Measurements from ENCODE around the gene MIDN. TPM values are rescaled to one million over a fixed set of nuclear protein-coding genes. Genes with fewer than 3 reads are reported as not detected.

The MIDN gene
- total and polyA plus RNA-seq, 4 experiments from 2014 or later, result 0.75 to 34.0 (median 18.2) TPM

DNA sequence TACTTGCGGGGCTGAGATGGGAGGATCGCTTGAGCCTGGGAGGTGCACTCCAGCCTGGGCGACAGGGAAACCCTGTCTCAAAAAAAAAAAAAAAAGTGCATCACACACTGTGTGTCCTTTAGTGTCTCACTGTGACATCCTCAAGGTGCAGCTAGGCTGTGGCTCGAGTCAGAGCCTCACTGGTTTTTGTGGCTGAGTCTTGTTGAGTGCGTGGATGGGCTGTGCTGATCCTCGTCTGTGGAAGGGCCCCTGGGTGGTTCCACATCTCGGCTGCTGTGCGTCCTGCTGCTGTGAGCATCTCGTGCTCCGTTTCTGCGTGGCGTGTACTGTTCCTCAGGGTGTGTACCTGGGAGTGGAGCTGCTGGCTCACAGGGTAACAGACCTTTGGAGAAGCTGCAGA is 31.6 kb upstream of the MIDN start:
- H3K27me3 Mint-ChIP-seq, result no peaks in the 10 kb centered on the region
- H3K4me3 Mint-ChIP-seq, result no peak overlapping the region
- H3K27ac Mint-ChIP-seq, result peak overlapping the region in 4 of 7 donors; percentile 12 to 69 (median 40)
- Histone ChIP-seq H3K4me1 (ENCODE audit: insufficient read depth, low read length) (peaks cover 29% of the 10 kb centered on the region), H3K27ac (ENCODE audit: low read depth, low read length) (no peak overlapping the region), H3K27me3 (ENCODE audit: insufficient read depth, low read length) (no peaks in the 10 kb centered on the region), H3K4me3 (ENCODE audit: low read length in 2 of 2) (no peak overlapping the region), H3K36me3 (ENCODE audit: insufficient read depth, low read length) (peaks cover 16% of the 10 kb centered on the region), H3K9me3 (ENCODE audit: control insufficient read depth in 1 of 2, low read length in 2 of 2) (no peaks in the 10 kb centered on the region)
- CTCF ChIA-PET (ENCODE audit: partially characterized antibody), result interaction anchor here (0.6 kb wide), 1 partner anchor 166 kb away, joined by 3 read pairs; no protein-coding TSS in a partner anchor
- POLR2A ChIA-PET (ENCODE audit: partially characterized antibody), result no interaction called here
- no peak for DNase-seq
- H3K9me3 Mint-ChIP-seq, result no peaks in the 10 kb centered on the region
- peaks cover 8 to 16% of the 10 kb centered on the region in 2 donors for H3K36me3 Mint-ChIP-seq
- intact Hi-C loops (cut with micrococcal nuclease), result no loop called here
- peaks cover 14 to 30% (median 19%) of the 10 kb centered on the region in 4 donors for H3K4me1 Mint-ChIP-seq

DNA sequence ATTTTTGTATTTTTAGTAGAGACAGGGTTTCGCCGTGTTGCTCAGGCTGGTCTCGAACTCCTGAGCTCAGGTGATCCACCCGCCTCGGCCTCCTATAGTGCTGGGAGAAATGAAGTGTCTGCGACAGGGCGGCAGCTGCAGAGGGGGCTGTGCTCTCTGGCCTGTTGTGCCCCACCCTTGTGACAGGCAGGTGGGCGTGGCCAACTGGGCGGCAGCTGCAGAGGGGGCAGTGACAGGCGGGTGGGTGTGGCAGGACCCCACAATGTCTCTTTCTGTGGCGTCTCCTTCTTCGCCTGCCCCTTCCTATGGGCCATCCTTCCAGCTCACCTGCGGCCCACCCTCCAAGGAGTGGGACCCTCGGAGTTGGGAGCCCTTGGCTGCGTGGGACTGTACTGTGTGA is 31.0 kb upstream of the MIDN start:
- Histone ChIP-seq H3K36me3 (ENCODE audit: insufficient read depth, low read length) (peaks cover 15% of the 10 kb centered on the region), H3K27me3 (ENCODE audit: insufficient read depth, low read length) (no peaks in the 10 kb centered on the region), H3K9me3 (ENCODE audit: control insufficient read depth in 1 of 2, low read length in 2 of 2) (no peaks in the 10 kb centered on the region), H3K4me3 (ENCODE audit: low read length in 2 of 2) (no peak overlapping the region), H3K4me1 (ENCODE audit: insufficient read depth, low read length) (peaks cover 23% of the 10 kb centered on the region), H3K27ac (ENCODE audit: low read depth, low read length) (no peak overlapping the region)
- Mint-ChIP-seq H3K4me1 (peaks cover 13 to 29% (median 17%) of the 10 kb centered on the region in 4 donors), H3K27ac (peak overlapping the region in 2 of 7 donors; percentile 60 to 62), H3K27me3 (no peaks in the 10 kb centered on the region), H3K4me3 (no peak overlapping the region), H3K36me3 (peaks cover 8 to 15% of the 10 kb centered on the region in 2 donors), H3K9me3 (no peaks in the 10 kb centered on the region)
- POLR2A ChIA-PET (ENCODE audit: partially characterized antibody), result no interaction called here
- intact Hi-C loops (cut with micrococcal nuclease), result no loop called here
- CTCF ChIA-PET (ENCODE audit: partially characterized antibody), result no interaction called here
- DNase-seq, result no peak

DNA sequence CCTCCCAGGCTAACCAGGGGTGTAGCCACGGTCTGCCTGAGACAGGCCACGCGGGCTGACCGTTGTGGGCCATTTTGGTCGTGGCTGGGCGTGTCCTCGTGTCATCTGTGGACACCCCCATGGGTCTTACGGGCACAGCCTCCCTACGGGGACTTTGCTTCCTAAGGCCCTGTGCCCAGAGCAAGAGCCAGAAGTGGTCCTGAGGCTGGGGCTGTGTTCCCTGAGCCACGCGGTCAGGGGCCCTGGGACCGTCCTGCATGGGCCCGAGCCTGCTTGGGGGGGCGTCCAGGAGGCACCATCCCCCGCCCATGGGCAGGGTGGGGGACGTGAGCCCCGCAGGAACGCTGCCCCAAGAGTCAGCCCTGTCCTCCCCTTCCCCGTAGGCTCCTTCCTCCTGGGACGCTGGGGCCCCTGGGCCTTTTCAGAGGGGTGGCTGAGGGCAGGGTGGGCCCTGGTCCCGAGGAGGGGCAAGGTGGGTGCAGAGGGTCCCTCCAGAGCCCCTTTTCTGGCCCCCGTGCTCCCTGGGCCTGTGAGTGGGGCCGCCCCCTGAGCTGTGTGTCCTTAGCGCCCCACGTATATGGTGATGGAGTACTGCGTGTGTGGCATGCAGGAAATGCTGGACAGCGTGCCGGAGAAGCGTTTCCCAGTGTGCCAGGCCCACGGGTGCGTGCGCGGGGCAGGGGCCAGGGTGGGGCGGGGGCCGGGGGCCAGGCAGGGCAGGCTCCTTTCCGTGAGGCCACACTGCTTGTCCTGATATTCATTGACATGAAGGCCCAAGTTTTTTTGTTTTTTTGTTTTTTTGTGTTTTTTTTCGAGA is 29.4 kb upstream of the MIDN start:
- Mint-ChIP-seq H3K4me3 (no peak overlapping the region), H3K9me3 (no peaks in the 10 kb centered on the region), H3K27ac (no peak overlapping the region), H3K4me1 (peaks cover 5 to 18% (median 8%) of the 10 kb centered on the region in 4 donors), H3K36me3 (peaks cover under 1 to 10% of the 10 kb centered on the region in 2 donors), H3K27me3 (no peaks in the 10 kb centered on the region)
- Histone ChIP-seq H3K4me3 (ENCODE audit: low read length in 2 of 2) (no peak overlapping the region), H3K9me3 (ENCODE audit: control insufficient read depth in 1 of 2, low read length in 2 of 2) (no peaks in the 10 kb centered on the region), H3K36me3 (ENCODE audit: insufficient read depth, low read length) (peaks cover 15% of the 10 kb centered on the region), H3K27me3 (ENCODE audit: insufficient read depth, low read length) (no peaks in the 10 kb centered on the region), H3K4me1 (ENCODE audit: insufficient read depth, low read length) (peaks cover 7% of the 10 kb centered on the region), H3K27ac (ENCODE audit: low read depth, low read length) (no peak overlapping the region)
- CTCF ChIA-PET (ENCODE audit: partially characterized antibody), result no interaction called here
- no peak for DNase-seq
- POLR2A ChIA-PET (ENCODE audit: partially characterized antibody), result no interaction called here
- intact Hi-C loops (cut with micrococcal nuclease), result no loop called here

DNA sequence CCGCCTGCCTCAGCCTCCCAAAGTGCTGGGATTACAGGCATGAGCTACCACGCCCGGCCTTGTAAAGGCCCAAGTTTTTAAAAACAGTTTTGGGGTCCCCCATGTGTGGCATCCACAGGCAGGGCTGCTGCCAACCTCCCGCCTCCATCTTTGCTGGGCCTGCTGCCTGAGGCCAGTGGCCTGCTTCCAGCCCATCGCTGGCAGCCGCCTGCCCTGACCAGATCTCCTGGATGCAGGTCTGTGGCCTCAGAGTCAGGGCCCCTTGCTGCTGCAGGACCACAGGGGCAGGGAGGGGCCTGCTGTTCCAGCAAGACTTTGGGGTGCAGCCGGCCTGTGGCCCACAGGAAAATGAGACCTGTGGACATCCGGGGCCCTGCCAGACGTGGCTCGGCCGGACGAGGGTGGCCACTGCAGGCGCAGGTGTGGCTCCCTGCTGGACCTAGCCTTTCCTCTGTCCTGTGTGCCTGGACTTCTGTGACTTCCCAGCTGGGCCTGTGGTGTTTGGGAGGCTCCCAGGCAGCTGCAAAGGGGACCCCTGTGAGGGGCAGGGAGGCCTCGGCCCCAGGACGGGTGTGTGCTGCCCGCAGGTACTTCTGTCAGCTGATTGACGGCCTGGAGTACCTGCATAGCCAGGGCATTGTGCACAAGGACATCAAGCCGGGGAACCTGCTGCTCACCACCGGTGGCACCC is 28.5 kb upstream of the MIDN start:
- Mint-ChIP-seq H3K27ac (no peak overlapping the region), H3K9me3 (no peaks in the 10 kb centered on the region), H3K4me1 (peaks cover 2 to 13% (median 4%) of the 10 kb centered on the region in 4 donors), H3K27me3 (no peaks in the 10 kb centered on the region), H3K4me3 (no peak overlapping the region), H3K36me3 (peaks cover 0 to 8% of the 10 kb centered on the region in 2 donors)
- Histone ChIP-seq H3K9me3 (ENCODE audit: control insufficient read depth in 1 of 2, low read length in 2 of 2) (no peaks in the 10 kb centered on the region), H3K36me3 (ENCODE audit: insufficient read depth, low read length) (peaks cover 15% of the 10 kb centered on the region), H3K4me1 (ENCODE audit: insufficient read depth, low read length) (no peaks in the 10 kb centered on the region), H3K27me3 (ENCODE audit: insufficient read depth, low read length) (no peaks in the 10 kb centered on the region), H3K27ac (ENCODE audit: low read depth, low read length) (no peak overlapping the region), H3K4me3 (ENCODE audit: low read length in 2 of 2) (no peak overlapping the region)
- no peak for DNase-seq
- ChIA-PET POLR2A (ENCODE audit: partially characterized antibody) (no interaction called here), CTCF (ENCODE audit: partially characterized antibody) (no interaction called here)
- intact Hi-C loops (cut with micrococcal nuclease), result no loop called here

DNA sequence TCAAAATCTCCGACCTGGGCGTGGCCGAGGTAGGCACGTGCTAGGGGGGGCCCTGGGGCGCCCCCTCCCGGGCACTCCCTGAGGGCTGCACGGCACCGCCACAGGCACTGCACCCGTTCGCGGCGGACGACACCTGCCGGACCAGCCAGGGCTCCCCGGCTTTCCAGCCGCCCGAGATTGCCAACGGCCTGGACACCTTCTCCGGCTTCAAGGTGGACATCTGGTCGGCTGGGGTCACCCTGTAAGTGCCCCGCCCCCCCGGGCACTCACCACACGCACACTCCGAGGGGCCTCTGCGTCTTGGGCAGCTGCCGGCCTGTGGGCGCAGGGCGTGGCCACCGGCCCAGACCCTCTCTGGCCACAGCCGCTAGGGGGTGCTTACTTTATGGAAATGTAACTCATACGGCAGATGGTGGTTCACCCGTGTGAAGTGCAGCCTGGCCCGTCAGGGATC is 27.9 kb upstream of the MIDN start:
- Mint-ChIP-seq H3K4me1 (peaks cover 2 to 13% (median 4%) of the 10 kb centered on the region in 4 donors), H3K27me3 (no peaks in the 10 kb centered on the region), H3K4me3 (no peak overlapping the region), H3K27ac (no peak overlapping the region), H3K9me3 (no peaks in the 10 kb centered on the region), H3K36me3 (peaks cover 0 to 11% of the 10 kb centered on the region in 2 donors)
- CTCF ChIA-PET (ENCODE audit: partially characterized antibody), result no interaction called here
- POLR2A ChIA-PET (ENCODE audit: partially characterized antibody), result no interaction called here
- Histone ChIP-seq H3K27ac (ENCODE audit: low read depth, low read length) (no peak overlapping the region), H3K27me3 (ENCODE audit: insufficient read depth, low read length) (no peaks in the 10 kb centered on the region), H3K4me3 (ENCODE audit: low read length in 2 of 2) (no peak overlapping the region), H3K4me1 (ENCODE audit: insufficient read depth, low read length) (no peaks in the 10 kb centered on the region), H3K9me3 (ENCODE audit: control insufficient read depth in 1 of 2, low read length in 2 of 2) (no peaks in the 10 kb centered on the region), H3K36me3 (ENCODE audit: insufficient read depth, low read length) (peaks cover 15% of the 10 kb centered on the region)
- no peak for DNase-seq
- intact Hi-C loops (cut with micrococcal nuclease), result no loop called here

DNA sequence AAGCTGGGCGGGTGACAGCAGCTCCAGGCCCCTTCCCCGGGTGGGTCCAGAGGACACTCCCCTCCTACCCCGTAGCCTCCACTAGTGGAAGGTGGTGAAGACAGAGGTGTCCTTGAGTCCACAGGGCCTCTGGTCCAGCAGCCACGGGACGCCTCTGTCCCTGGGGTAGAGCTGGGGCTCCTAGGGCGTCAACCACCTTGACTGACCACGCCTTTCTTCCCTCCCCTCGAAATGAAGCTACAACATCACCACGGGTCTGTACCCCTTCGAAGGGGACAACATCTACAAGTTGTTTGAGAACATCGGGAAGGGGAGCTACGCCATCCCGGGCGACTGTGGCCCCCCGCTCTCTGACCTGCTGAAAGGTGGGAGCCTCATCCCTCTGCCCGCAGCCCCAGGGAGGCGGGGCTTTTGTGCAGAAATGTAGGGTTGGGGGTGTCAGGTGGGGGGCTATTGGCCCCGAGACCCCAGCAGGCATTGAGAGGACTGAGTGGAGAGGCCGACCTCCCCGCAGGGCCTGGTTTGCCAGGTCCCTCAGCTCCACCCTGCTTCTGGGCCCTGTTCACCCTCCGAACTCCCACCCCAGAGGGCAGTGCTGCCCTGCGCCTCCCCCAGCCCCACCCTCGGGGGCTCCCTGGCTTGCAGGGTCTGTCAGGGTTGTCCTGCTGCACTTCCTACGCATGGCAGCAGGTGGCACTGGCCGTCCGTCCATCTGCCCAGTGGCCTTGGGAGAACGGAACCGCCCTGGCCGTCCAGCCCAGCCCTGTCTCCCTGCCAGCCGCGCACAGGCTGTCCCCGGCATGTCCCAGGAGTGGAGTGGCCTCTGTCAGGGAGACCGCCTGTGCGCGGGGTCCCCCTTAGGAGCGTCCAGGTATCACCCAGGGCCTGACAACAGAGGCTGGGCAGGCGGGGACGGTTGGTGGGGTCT is 27.1 kb upstream of the MIDN start:
- POLR2A ChIA-PET (ENCODE audit: partially characterized antibody), result no interaction called here
- H3K36me3 ChIP-seq (ENCODE audit: insufficient read depth, low read length), result peaks cover 15% of the 10 kb centered on the region
- peaks cover under 1 to 9% (median 2%) of the 10 kb centered on the region in 4 donors for H3K4me1 Mint-ChIP-seq

DNA sequence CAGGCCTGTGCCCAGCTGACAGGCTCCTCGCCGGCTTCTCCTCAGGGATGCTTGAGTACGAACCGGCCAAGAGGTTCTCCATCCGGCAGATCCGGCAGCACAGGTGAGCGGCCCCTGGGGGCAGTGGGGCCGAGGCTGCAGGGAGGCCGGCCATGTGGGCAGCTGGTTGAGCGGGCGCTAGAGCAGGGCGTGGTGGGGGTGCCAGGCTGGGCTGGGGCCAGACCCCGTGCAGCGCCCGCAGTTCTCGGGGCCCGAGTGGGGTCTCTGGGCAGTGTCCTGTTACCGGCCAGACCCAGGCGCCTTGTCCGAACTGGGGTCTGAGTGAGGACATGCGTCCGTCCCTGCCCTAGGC is 26.5 kb upstream of the MIDN start:
- Histone ChIP-seq H3K4me3 (ENCODE audit: low read length in 2 of 2) (no peak overlapping the region), H3K27me3 (ENCODE audit: insufficient read depth, low read length) (no peaks in the 10 kb centered on the region), H3K9me3 (ENCODE audit: control insufficient read depth in 1 of 2, low read length in 2 of 2) (no peaks in the 10 kb centered on the region), H3K36me3 (ENCODE audit: insufficient read depth, low read length) (peaks cover 15% of the 10 kb centered on the region), H3K4me1 (ENCODE audit: insufficient read depth, low read length) (no peaks in the 10 kb centered on the region), H3K27ac (ENCODE audit: low read depth, low read length) (no peak overlapping the region)
- Mint-ChIP-seq H3K36me3 (peaks cover 0 to 11% of the 10 kb centered on the region in 2 donors), H3K4me3 (no peak overlapping the region), H3K27ac (no peak overlapping the region), H3K27me3 (no peaks in the 10 kb centered on the region), H3K9me3 (no peaks in the 10 kb centered on the region), H3K4me1 (peaks cover 0 to 4% (median 1%) of the 10 kb centered on the region in 4 donors)
- intact Hi-C loops (cut with micrococcal nuclease), result no loop called here
- DNase-seq, result no peak
- ChIA-PET POLR2A (ENCODE audit: partially characterized antibody) (interaction anchor here (0.8 kb wide), 1 partner anchor 193 kb away, joined by 3 read pairs; no protein-coding TSS in a partner anchor), CTCF (ENCODE audit: partially characterized antibody) (no interaction called here)

More for the DNA sequence above, 27.1 kb upstream of the MIDN start:
- H3K9me3 ChIP-seq (ENCODE audit: control insufficient read depth in 1 of 2, low read length in 2 of 2), result no peaks in the 10 kb centered on the region
- H3K36me3 Mint-ChIP-seq, result peaks cover 0 to 11% of the 10 kb centered on the region in 2 donors
- H3K4me1 ChIP-seq (ENCODE audit: insufficient read depth, low read length), result no peaks in the 10 kb centered on the region
- DNase-seq, result no peak
- intact Hi-C loops (cut with micrococcal nuclease), result no loop called here
- no peaks in the 10 kb centered on the region for H3K27me3 ChIP-seq (ENCODE audit: insufficient read depth, low read length)
- CTCF ChIA-PET (ENCODE audit: partially characterized antibody), result no interaction called here
- no peaks in the 10 kb centered on the region for H3K9me3 Mint-ChIP-seq
- no peak overlapping the region for H3K27ac Mint-ChIP-seq
- no peak overlapping the region for H3K4me3 Mint-ChIP-seq
- H3K27me3 Mint-ChIP-seq, result no peaks in the 10 kb centered on the region
- H3K4me3 ChIP-seq (ENCODE audit: low read length in 2 of 2), result no peak overlapping the region
- no peak overlapping the region for H3K27ac ChIP-seq (ENCODE audit: low read depth, low read length)
